HG02571 (cell line): Measurements from ENCODE around the gene PLAA.

ENCODE experiments used
- ATAC-seq: cut with Tn5 transposase; IDR thresholded peaks from one replicate; pipeline ENCODE4 v1.9.1; 2021; ENCODE audit warnings: mild to moderate bottlenecking, moderate library complexity; ENCODE audit not compliant: unreplicated experiment

The PLAA gene

DNA sequence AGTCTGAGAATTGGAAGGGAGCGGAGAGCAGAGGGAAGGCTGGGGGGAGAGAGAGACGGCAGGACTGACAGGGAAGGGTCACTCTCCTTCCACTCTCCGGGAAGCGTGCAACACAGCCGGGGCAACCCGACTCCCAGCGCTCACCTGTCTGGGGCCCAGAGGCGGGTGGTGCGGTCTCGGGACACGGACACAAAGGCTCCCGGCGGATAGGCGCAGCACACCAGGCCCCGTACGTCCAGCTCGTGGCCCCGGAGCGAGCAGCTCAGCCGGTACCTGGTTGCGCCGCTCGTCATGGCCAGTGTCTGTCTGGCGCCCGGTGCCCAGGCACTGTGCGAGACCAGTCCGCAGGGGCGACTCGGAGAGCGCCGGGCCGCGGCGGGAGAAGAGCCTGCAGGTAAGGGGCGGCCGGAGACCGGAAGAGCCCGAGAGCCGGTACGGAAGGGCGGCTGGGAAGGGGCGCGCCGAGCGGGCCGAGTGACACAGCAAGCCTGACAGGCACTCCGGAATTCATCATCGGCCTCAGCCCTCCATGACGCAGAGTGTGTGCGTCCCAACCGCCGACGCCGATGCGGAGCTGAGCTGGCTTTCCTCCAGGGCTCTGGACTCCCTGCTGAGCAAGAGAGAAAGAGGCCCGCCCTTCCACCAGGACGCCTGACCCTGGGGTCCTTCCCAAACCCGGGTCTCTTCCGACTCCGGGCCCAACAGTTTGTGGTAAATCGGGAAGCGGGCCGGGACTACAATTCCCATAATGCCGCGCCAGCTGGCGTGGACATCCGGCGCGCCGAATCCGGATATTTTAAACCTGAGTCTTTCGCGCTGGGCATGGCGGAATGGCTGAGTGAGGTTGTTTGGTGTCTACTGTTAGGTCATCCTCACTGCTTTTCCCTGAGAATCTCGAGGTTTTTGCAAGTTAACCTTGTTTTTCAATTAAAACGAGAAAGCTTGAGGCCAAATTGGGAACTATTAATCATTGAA, at the start of gene PLAA:
PLAA (minus strand) TSS at position 490 of the 975 bp plus-strand sequence; CDS start at position 293, 197 bp downstream.
- ATAC-seq, result peak; percentile 99

DNA sequence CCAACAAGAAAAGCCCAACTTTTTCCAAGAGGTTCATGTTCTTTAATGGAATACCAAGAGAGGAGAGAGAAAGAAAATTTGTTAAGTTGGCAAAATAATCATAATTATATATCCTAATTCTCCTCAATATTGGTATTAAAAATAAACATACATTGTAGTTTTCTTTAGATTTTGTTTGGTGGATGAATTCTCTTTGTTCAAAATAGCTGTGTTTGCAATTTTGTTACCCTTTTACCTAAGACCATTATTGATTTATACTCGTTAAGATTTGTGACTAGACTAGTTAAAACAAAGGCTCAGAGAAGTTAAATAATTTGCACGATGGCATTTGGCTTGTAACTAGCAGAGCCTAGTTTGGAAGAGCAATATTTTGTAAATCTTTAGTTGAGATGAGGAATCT, 48.8 kb upstream of the PLAA start:
- ATAC-seq, result no peak

DNA sequence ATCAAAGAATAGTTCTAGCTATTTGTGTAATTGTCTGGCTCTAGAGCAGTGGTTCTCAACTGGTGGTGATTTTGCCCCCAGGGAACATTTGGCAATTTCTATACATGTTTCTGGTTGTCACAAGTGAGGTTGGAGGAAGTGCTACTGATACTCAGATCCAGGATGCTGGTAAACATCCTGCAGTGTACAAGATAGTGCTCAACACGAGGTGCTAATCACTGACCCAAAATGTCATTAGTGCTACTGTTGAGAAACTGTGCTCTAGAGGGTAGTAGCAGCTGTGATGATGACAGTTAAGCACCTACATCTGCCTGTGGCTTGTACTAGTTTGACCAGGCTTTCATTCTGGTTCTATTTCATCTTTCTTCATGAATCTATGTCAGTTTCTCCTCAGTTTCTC, 36.3 kb upstream of the PLAA start:
- no peak for ATAC-seq

DNA sequence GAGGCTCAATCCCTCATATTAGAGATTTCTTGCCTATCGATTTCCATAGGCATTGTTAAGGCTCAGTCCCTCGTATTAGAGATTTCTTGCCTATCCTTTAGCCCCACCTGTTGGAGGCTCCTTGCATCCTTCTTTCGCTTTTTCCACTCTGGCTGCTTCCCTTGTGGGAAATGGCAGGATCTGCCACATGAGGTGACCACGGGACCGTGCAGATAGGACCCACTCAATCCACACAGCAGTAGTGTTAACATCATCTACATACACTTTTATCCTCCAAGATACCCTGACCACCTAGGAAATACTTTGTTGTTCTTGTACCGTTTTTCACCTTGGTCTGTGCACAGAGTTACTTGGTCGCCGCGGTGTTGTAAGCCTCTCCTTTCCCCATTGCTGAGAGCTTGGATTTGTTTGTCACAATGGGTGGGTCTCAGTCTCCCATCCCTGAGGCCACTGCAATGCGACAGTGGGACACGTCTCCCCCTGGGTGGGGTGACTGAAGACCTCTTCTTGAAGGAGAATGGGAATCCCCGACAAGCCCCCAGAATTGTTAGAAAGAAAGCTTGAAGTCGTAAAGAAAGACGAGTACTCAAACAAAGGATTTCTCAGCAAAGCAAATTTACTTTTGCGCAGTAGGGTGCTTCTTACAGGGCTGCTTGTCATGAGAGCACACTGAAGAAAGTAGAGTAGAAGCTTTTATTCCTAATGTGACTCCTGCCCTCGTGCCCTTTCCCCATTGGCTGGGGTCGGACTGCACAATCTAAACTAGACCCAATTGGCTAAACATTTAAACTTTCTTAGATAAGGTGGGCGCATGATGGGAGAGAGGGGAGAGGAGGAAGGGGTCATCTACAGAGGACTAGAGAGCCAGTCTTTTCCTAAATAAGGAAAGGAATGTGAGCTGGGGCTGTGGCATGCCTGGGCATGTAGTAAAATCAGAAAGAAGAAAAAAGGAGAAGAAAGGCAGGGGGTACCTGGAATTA, 29.0 kb upstream of the PLAA start:
- ATAC-seq, result no peak

DNA sequence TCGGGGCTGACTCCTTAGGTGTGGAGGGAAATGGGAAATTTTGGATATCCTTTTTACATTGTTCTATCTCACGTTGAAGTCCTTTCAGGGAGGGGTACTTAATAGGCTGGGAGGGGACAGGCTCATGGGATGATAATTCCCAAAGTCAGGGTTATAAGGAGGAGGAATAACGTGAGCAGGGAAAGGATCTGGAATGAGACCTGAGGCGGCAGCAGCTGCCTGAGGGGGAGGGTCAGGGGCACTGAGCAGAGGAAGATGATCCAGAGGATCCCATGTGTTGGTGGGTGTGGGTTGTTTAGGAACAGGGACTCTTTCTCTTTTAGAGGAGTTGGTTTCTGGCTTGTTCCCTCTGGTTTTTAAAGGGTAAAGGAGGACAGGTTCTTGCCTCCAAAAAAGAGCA, 27.9 kb upstream of the PLAA start:
- no peak for ATAC-seq

DNA sequence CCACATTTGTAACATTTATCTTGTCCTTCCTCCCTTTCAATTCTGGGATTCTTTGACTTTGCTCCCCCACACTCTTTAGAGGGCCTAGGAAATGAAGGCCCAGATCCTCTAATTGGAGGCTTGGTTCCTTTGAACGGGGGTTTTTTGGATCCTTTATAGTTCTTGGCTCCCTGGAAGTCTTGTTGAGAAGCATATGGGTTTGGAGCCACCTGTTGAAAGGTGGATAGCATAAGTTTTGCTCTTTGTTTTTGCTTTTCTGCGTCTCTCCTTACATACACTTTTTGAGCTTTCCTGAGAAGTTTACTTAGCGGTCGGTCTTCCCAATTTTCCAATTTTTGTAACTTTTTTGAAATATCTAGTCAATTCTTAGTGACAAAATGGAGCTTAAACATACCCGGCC, 26.9 kb upstream of the PLAA start:
- no peak for ATAC-seq

DNA sequence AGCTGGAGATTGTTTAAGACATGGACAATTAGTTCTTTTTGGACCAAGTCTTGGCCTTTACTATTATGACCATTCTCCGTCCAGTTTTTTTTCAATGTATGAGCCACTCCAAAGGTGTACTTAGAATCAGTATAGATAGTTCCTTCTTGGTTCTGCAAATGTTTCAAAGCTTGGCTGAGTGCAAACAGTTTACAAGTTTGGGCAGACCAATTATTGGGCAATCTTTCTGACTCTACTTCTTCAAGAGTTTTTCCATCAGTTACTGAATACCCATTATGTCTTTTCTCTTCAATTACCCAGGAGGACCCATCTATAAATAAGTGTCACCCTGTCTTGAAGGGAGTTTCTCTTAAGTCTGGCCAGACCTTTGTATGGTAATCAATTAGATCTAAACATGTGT, 24.7 kb upstream of the PLAA start:
- ATAC-seq, result no peak

DNA sequence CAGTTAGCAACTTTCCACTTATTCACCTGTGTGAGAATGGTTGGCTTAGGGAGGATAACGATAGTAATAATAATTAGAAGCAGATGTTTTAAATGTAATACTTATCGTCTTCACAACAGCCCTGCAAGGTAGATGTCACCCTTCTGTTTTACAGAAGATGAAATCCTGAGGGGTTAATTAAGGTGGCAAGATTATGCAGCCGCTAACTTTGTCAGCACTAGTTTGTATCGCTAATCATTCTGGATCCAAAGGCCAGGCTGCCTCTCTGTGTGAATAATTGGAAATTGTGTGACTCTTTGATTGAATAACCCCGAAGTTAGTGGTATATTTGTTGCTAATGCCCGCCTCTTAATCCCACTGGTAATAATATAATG, 9.8 kb upstream of the PLAA start:
- no peak for ATAC-seq

DNA sequence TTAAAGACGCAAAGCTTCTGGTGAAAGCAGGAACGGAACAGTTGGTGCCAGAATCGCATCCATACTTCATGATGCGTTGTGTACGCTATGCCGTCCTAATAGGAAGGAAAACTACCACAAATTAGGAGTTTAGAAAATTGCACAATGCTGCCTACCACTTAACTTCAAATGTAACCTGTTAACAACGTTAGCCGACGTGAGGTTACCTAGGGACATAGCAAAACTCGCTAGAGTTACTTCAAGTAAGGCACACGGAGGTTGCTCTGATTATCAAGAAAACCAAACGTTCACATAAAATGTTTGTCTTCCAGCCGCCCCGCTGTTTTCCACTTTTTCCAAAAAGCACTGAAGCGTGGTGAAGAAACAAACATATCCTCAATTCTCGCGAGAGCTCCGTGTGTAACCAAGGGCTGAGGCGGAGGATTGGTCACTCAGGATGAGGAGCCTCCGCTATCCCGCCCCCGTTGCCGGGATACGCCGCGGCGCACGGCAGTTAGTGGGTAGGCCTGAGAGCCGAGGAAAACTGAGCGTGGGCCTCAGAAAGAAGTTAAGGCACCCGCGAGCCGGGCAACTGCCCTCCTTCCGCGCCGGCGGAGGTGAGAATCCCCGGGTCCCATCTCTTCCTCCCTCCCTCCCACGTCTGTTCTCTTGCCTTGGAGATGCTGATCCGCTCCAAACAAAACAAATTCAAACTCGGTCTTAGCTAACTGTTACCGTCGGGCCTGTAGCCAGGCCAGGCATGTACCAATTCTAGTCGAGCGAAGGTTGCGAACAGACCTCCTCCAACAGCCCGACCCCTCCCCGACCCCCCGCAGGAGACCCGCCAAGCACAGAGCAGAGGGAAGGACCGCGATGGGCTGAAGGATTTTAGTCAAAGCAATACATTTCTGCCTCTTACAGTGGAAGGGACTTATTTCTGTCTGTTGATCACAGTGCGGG, 9.1 kb upstream of the PLAA start, which contains the start of gene IFT74:
IFT74 (plus strand) TSS at position 492 of the 939 bp plus-strand sequence. CDS start 5,556 bp downstream, outside the sequence.
- peak; percentile 99 for ATAC-seq

DNA sequence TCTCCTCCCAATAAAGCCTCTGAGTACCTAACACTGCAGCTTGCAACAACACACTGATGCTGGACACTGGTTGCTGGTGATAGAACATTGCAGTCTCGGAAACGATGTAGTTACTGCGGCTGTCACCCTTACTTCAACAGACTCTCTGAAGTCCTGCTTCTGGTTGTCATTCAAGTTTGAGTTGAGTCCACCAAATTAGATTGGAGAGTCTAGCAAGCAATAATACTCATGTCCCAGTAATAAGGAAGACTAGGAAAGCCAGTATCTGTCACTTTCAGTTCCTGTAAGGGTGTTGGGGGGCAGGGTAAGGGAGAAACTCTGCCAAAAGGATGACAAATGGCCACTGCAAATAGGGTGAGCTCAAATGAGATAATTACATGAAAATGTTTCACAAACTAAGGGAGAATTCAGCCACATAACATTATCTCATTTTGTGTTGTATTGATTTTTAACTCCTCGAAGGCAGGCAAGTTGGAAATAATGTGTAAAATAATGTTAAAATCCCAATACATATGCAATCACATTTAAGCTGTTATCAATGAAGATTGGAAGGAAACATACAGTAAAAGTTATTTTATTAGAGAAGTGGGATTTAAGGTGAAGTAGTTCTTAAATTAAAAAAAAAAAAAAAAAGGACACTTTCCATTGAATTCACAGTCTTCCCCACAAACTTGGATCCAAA, 8.3 kb upstream of the PLAA start:
- ATAC-seq, result no peak

DNA sequence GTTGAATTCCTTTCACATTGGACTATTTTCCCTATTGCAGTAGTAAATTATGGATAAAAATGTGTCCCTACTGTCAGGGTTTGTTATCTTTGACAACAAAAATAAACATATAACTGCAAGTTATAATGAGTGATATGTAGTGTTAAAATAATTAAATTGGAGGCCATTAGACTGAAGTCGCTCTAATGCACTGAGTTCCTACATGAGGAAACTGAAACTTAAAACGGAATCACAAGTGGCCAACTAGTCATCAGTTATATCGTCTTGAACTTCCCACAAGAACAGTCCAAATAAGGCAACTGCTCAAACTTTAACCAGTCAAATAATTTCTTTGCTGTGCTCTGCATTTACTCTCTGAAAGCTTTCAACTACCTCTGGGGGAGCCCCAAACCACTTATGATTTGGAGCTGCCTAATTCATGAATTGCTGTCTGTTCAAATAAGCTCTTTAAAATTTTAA, 7.0 kb upstream of the PLAA start:
- no peak for ATAC-seq

DNA sequence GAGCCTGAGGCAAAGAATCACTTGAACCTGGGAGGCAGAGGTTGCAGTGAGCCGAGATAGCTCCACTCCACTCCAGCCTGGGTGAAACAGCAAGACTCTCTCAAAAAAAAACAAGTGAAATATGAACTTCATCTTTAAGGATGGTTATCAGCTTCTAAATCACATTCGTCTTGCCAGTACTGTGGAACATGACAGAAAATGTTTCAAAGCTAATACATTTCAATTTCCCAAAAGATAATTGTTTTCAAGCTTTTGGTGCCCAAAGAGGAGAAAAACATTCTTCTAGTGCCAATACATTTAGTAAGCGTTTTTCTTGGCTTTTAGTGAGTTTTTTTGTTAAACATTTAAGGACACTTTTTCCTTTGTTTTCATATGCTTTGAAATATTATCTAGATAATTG, 4.8 kb upstream of the PLAA start:
- no peak for ATAC-seq

DNA sequence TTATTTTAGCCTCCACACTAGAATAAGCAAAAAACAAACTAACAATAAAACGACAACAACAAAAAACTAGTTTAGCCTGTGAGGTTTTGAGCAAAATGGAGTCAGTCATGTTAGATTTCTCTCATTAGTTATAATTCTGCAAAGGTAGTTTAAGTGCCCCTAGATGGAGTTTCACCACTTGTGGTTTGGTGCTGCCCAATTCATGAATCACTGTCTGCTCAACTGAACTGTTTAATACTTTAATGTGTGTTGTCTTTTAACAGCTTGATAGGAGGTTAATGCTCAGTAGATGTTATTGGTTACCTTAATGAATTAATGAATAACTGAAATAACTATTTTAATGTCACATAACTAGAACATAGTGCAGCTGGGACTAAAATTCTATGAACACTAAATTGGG, 3.5 kb upstream of the PLAA start:
- no peak for ATAC-seq

DNA sequence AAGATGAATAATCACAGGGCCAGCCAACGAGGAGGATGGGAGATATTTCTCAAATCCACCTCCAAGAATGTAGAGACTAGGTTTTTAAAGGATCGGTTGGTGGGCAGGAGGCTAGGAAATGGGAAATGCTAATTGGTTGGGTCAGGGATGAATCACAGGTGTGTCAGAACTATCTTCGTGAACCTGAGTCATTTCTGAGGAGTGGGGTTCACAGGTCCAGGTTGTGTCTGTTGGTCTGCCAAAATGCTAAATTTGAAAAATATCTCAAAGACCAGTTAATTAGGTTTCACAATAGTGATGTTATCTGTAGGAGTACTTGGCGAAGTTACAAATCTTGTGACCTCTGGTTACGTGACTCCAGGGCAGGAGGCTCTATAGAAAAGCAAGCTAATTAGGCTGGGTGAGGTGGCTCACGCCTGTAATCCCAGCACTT, 2.6 kb upstream of the PLAA start:
- no peak for ATAC-seq

DNA sequence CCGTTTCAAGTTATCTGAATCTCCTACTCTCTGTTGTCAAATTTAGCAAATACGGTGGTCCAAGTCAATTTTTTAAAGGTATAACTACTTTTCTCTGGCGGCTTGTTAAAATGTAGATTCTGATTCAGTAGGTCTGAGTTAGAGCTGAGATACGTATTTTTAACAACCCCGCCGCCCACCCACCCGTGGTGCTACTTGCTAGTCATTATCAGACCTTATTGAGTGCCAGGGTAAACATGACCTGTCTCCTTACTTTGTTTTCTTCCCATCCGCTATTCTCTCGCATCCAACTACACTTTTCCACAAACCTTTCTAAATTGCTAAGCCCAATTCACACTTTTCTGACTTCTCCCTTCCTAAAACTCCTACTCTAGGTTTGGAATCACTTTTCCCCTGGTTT, 694 bp upstream of the PLAA start:
- no peak for ATAC-seq

DNA sequence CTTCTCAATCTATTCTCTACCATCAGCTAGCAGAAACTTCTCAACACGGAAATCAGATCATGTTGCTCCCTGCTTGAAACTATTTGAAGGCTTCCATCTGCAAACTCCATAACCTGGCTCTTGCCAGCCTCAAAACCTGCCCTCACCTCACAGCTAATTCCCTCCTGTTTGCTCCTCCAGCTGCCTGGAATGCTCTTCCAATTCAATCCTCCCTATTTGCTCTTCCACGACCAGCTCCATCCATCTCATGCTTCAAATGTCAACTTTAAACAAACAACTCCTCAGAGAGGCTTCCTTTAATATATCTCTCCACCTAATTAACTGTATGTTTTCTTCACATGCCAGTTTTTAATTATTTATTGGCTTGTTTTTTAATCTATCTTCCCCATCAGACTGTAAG, 1.5 kb downstream of the PLAA start:
- ATAC-seq, result no peak

DNA sequence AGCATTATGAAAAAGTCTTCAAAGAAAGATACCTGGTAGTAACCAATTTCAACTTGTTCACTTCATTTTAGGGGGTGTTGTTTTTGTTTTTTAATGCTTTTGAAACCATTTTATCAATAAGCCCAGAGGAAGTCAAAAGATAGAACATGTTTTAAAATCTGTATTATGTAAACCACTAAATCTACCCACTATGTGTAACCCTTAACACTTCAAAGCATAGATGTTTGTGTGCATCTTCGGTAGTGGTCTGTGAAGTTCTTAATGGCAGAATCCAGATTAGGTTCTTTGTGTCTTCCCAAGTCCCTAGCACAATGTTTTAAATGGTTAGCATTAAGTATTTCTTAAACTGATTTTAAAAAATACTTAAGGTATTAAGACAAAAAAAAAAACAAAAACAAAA, 6.3 kb downstream of the PLAA start:
- no peak for ATAC-seq

DNA sequence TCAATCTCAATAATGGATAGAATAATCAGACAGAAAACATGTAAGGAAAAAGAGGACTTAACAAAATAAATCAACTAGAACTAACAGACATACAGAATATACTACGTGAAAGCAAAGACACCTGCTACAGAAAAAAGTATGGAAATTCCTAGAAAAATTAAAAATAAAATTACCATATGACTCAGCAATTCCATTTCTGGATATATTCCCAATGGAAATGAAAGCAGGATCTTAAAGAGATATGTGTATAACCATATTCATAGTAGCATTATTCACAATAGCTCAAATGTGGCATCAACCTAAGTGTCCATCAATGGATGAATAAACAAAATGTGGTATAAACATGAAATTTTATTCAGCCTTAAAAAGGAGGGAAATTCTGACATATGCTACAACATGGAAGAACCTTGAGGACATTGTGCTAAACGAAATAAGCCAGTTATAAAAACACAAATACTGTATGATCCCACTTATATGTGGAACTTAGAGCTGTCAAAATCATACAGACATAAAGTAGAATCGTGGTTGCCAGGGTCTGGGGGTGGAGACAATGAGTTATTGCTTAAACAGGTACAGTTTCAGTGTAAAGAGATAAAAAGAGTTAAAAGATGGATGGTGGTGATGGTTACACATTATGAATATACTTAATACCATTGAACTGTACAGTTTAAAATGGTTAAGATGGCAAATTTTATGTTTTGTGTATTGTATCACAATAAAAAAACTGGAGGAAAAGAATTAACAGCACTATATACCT, 6.9 kb downstream of the PLAA start:
- ATAC-seq, result no peak

DNA sequence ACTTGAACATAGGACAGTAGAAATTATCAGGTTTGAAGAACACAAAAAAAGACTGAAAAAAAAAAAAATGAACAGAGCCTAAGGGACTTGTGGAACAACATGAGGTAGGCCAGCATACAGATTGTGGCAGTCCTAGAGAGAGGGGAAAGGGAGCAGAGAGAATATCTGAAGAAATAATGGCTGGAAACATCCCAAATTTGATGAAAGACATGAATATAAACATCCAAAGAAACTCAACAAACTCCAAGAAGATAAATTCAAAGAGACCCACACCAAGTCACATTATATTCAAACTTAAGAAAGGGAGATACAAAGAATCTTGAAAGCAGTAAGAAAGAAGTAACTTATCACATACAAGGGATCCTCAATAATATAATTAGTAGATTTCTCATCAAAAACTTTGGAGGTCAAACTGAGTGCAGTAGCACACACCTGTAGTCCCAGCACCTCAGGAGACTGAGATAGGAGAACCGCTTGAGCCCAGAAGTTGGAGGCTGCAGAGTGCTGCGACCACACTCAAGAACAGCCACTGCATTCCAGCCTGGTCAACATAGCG, 9.1 kb downstream of the PLAA start:
- ATAC-seq, result no peak
